AG04449 (cell line): Measurements from ENCODE around the gene SORBS1.

Experiments
- CTCF ChIA-PET: fragments of 350-600 bp; formaldehyde crosslinking; extraction: SDS; loops from one replicate; lab custom pipeline; 2021; ENCODE audit warnings: antibody characterized with exemption; lab: Yijun Ruan, JAX
- POLR2A ChIA-PET: fragments of 400-600, 350-600 bp; formaldehyde crosslinking; extraction: SDS; loops from one replicate; lab custom pipeline; 2020; ENCODE audit warnings: antibody characterized with exemption, inconsistent platforms; lab: Yijun Ruan, JAX
- DNase-seq: peaks from one replicate; pipeline ENCODE4 v3.0.0-alpha.2; 2010; ENCODE audit warnings: low read depth, low spot score
- H3K4me3 ChIP-seq: 2 replicates; pipeline ENCODE4 v1.5.1; 2011; ENCODE audit warnings: low read depth, mild to moderate bottlenecking, control low read depth, low read length
- TF ChIP-seq, protein P1 (sequence below): IDR thresholded peaks from one replicate; pipeline ENCODE4 v1.5.1; 2011; ENCODE audit warnings: mild to moderate bottlenecking, moderate library complexity, low read length, control low read depth, inconsistent platforms; ENCODE audit not compliant: insufficient read depth; ENCODE audit errors: missing control alignments

Gene SORBS1

DNA sequence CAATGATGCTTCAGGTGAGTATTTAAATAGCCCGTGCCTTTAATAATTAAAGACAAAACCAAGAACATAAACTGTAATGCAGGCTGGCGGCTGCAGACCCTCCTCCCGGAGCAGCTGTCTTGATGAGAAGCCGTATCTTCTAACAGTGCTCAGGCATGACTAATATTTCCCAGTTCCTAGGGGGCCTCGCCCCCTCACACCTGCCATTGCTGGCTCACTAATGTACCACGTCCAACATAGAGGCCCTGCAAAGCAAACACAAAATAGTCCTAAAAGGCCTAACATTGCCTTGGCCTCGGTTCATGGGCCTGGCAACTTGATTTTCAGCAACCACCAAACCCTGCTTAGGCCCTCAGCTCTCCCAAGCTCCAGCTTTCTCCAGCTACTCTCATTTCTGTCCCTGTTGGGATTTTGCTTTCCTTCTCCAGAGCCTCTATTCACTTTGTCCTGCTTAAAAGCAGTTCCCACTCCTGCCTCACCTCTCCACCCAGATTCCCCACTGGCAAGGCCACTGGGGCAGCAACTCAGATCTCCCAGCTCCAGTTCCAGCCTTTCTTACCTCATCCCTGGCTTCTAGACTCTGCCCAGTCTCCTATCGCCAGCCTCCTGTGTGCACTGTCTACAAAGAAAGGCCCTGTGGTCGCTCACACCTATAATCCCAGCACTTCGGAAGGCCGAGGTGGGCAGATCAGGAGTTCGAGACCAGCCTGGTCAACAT is 16.2 kb downstream of the SORBS1 start:
- POLR2A ChIA-PET, result no interaction called here
- CTCF ChIA-PET, result no interaction called here

GRCh38 chr10:95543459-95543858 is 17.7 kb downstream of the SORBS1 start:
- H3K4me3 ChIP-seq, result no peak overlapping the region
- TF ChIP-seq, protein P1, sequence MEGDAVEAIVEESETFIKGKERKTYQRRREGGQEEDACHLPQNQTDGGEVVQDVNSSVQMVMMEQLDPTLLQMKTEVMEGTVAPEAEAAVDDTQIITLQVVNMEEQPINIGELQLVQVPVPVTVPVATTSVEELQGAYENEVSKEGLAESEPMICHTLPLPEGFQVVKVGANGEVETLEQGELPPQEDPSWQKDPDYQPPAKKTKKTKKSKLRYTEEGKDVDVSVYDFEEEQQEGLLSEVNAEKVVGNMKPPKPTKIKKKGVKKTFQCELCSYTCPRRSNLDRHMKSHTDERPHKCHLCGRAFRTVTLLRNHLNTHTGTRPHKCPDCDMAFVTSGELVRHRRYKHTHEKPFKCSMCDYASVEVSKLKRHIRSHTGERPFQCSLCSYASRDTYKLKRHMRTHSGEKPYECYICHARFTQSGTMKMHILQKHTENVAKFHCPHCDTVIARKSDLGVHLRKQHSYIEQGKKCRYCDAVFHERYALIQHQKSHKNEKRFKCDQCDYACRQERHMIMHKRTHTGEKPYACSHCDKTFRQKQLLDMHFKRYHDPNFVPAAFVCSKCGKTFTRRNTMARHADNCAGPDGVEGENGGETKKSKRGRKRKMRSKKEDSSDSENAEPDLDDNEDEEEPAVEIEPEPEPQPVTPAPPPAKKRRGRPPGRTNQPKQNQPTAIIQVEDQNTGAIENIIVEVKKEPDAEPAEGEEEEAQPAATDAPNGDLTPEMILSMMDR, result no peak
- POLR2A ChIA-PET, result no interaction called here
- CTCF ChIA-PET, result no interaction called here
- no peak for DNase-seq

More for the DNA sequence above, 16.2 kb downstream of the SORBS1 start:
- H3K4me3 ChIP-seq, result no peak overlapping the region
- DNase-seq, result no peak
- TF ChIP-seq, protein P1, result no peak

DNA sequence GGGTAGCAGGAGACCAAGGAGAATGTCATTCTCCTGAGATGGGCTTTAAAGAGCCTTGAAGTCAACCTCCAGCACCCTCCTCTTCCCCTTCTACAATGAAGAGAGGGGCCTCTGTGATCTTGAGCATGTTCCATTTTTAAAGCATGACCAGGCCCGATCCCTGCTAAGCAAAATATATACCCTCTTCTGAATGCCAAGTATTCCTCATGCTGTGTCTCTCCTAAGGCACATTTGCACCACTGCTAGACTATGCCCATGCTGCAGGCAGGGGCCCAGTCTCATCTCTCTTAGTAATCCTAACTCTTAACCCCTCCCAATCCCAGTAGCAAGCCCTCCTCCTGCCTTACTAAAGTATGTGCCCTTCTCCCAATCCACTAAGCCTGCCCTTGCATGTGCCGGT is 18.4 kb downstream of the SORBS1 start:
- TF ChIP-seq, protein P1, result no peak
- DNase-seq, result no peak
- H3K4me3 ChIP-seq, result no peak overlapping the region
- CTCF ChIA-PET, result no interaction called here
- POLR2A ChIA-PET, result no interaction called here

DNA sequence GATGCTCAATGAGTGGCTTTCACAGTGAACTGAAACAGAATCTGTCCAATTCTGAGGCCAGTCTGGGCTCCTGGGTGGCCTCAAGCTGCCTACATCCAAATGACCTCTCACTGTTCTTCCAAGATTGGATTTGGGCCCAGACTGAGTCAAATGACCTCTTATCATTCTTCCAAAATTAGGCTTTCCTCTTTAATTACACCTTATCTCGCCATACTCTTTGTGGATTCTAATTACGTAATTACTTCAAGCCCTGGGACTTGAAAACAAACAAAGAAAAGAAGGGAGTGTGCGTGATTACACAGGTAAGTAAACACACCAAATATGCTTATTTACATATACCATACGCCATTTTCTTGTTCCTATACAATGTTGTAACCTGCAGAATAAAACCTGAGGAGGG is 18.8 kb downstream of the SORBS1 start:
- POLR2A ChIA-PET, result no interaction called here
- no peak for DNase-seq
- H3K4me3 ChIP-seq, result no peak overlapping the region
- TF ChIP-seq, protein P1, result no peak
- CTCF ChIA-PET, result no interaction called here

DNA sequence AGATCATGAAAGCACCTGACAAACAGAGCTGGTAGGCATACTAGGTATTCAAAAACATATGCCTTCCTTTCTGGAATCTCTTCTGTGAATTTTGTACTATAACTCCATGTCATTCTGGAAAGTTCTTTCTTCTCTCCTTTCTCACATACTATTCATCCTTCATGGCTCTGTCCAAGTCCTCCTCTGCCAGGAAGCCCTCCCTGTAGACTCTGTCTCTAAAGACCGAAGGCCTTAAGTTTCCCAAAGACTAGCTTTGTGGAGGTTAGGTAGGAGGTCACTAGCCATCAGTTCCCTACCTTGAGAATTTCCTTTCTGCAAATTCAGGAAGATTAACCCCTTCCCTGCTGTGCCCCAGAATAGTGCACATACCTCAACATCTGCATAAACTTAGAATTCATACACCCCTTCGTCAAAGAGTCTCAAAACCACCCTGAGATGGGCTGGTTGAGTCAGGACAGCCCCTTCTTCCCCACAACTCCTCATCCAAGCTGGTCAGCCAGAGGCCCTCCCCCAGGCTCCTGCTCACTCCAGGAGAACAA is 20.6 kb downstream of the SORBS1 start:
- ChIA-PET POLR2A (no interaction called here), CTCF (no interaction called here)
- TF ChIP-seq, protein P1, result no peak
- H3K4me3 ChIP-seq, result no peak overlapping the region
- no peak for DNase-seq

- ChIA-PET POLR2A (no interaction called here), CTCF (no interaction called here)
- TF ChIP-seq, protein P1, result no peak
- DNase-seq, result no peak
- no peak overlapping the region for H3K4me3 ChIP-seq
Observed at GRCh38 chr10:95539560-95540284, 21.4 kb downstream of the SORBS1 start.
